ENCODE results near the gene SEMA6C.

The SEMA6C gene

DNA sequence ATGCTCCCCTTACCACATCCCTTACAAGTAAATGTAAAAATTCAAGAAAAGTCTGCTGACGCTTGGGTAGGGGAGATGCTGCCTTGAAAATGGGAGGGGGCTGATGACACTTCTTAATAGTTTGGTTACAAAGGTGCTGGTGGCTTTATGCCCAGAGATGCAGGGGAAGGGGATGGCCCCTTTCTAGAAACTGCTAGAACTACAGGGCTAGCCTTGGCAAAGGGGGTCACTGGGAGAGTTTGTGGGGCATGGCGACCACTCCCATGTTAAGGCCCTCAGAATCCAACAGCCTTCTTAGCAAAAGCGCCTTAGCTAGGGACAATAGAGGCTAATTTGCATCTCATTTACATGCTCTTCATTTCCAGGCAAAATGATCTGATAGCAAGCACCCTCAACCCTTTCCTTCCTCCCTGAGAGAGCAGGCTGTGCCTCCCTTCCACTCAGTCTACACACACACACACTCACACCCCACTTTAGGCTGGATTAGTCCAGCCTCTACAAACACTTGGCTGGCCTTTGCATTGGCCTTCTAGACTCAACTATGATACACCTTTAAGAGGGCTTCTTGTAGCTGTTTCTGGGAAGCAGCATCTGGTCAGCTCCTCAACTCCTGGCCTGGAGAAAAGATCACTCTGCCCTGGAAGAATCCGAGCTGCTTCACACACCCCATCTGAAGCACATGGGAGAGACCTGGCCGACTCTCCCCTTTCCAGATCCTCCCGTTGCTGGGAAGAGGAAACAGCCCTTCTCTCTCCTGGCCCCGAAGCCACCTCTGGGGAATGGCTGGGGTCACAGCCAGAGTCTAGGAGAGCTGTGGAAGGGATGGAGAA, 1.7 kb downstream of the SEMA6C start:
- Histone ChIP-seq H3K36me3 (peaks cover 30% of the 10 kb centered on the region), H3K4me3 (peak overlapping the region; percentile 80), H4K20me1 (peaks cover 49% of the 10 kb centered on the region), H3K4me2 (peak overlapping the region; percentile 100), H3K27ac (peak overlapping the region; percentile 94), H3K27me3 (no peaks in the 10 kb centered on the region), H3K9me3 (no peaks in the 10 kb centered on the region), H3K9ac (peak overlapping the region; percentile 96), H3K4me1 (peaks cover 68% of the 10 kb centered on the region)
- no peak for TF ChIP-seq Cebpa-rat (IDR thresholded peaks at IDR 0.05)

DNA sequence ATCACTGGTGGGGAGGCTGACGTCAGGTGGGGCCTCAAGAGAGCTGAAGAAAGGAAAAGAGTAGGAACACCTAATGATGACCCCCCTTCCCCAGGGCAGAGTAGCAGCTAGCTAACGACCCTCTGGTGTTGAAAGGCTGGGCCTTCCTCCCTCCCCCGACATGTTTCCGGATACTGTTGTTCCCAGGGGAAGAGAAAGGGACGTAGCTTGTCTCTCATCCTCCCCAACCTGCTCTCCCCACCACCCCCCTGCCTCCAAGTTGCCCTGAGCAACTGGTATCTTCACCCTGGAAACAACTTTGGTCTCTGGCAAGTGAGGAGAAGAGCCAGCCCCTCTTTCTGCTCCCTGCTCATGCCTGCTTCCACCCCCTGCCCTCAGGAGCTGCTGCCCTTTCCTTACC, 2.4 kb downstream of the SEMA6C start:
- no peaks in the 10 kb centered on the region for H3K9me3 ChIP-seq
- no peaks in the 10 kb centered on the region for H3K27me3 ChIP-seq
- H3K9ac ChIP-seq = peak overlapping the region; percentile 96
- peaks cover 56% of the 10 kb centered on the region for H4K20me1 ChIP-seq
- peaks cover 61% of the 10 kb centered on the region for H3K4me1 ChIP-seq
- peaks cover 37% of the 10 kb centered on the region for H3K36me3 ChIP-seq
- H3K27ac ChIP-seq = peak overlapping the region; percentile 94
- peak overlapping the region; percentile 100 for H3K4me2 ChIP-seq
- peak overlapping the region; percentile 80 for H3K4me3 ChIP-seq
- no peak for TF ChIP-seq Cebpa-rat (IDR thresholded peaks at IDR 0.05)

DNA sequence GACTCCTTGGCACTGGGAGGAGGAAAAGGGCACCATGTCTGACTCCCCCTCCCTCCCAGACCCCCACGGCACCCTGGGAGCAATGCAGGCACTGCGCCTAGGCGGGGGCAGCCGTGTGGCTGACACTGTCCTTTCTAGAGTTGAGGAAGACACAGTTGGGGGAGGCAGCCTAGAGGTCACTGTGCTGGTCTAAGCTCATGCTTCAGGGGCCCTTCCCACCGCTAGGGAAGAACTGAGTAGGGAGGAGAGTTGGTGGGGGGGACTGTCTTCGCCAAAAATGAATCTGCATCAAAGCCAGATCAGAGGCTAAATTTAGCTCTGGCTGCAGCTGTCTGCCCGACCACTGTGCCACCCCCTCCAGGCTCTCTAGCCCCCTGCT, 3.4 kb downstream of the SEMA6C start:
- peaks cover 53% of the 10 kb centered on the region for H3K4me1 ChIP-seq
- no peaks in the 10 kb centered on the region for H3K27me3 ChIP-seq
- H3K9ac ChIP-seq = peak overlapping the region; percentile 96
- H3K4me3 ChIP-seq = peak overlapping the region; percentile 80
- no peak for TF ChIP-seq Cebpa-rat (IDR thresholded peaks at IDR 0.05)
- peaks cover 66% of the 10 kb centered on the region for H4K20me1 ChIP-seq
- no peaks in the 10 kb centered on the region for H3K9me3 ChIP-seq
- H3K36me3 ChIP-seq = peaks cover 47% of the 10 kb centered on the region
- peak overlapping the region; percentile 100 for H3K4me2 ChIP-seq
- peak overlapping the region; percentile 94 for H3K27ac ChIP-seq

DNA sequence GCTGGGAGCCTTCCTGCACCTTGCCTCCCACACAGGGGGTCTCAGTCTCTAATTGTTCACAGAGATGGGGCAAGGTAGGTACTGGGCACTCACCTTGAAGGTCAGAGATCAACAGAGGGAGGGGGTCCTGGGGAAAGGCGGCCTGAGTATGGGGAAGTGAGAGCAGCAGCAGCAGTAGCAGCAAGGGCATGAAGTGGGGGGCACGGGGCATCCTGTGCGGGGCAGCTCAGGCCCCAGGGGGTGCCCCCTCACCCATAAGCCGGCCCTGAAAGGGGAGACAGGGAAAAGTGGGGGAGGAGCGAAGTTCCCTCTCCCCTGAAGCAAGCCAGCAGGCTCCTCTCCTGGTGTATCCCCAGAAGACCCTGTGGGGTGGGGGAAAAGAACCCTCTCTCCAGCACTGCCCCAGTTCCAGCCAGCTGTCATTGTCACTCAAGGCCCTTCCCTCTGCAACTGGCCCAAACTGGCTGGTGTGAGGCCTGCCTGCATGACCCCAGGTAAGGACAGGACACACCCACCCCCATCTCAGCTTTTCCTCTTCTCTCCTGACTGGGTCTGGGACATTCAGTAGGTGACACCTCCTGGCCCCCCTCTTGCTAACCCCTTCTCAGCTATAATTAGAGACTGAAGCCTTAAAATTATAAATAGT, 3.9 kb downstream of the SEMA6C start:
- Histone ChIP-seq H3K9ac (peak overlapping the region; percentile 96), H3K27me3 (no peaks in the 10 kb centered on the region), H3K4me2 (peak overlapping the region; percentile 100), H4K20me1 (peaks cover 71% of the 10 kb centered on the region), H3K27ac (peak overlapping the region; percentile 94), H3K4me1 (peaks cover 53% of the 10 kb centered on the region), H3K9me3 (no peaks in the 10 kb centered on the region), H3K4me3 (peak overlapping the region; percentile 80), H3K36me3 (peaks cover 52% of the 10 kb centered on the region)
- TF ChIP-seq Cebpa-rat (IDR thresholded peaks at IDR 0.05) = no peak

GRCh38 chr1:151137789-151138188, 8.6 kb downstream of the SEMA6C start:
- H3K9me3 ChIP-seq = no peaks in the 10 kb centered on the region
- H3K4me1 ChIP-seq = peaks cover 26% of the 10 kb centered on the region
- H3K9ac ChIP-seq = no peak overlapping the region
- H3K27ac ChIP-seq = no peak overlapping the region
- peaks cover 99% of the 10 kb centered on the region for H3K36me3 ChIP-seq
- H3K4me2 ChIP-seq = no peak overlapping the region
- H3K27me3 ChIP-seq = no peaks in the 10 kb centered on the region
- H3K4me3 ChIP-seq = no peak overlapping the region
- peaks cover 92% of the 10 kb centered on the region for H4K20me1 ChIP-seq
- TF ChIP-seq Cebpa-rat (IDR thresholded peaks at IDR 0.05) = no peak

DNA sequence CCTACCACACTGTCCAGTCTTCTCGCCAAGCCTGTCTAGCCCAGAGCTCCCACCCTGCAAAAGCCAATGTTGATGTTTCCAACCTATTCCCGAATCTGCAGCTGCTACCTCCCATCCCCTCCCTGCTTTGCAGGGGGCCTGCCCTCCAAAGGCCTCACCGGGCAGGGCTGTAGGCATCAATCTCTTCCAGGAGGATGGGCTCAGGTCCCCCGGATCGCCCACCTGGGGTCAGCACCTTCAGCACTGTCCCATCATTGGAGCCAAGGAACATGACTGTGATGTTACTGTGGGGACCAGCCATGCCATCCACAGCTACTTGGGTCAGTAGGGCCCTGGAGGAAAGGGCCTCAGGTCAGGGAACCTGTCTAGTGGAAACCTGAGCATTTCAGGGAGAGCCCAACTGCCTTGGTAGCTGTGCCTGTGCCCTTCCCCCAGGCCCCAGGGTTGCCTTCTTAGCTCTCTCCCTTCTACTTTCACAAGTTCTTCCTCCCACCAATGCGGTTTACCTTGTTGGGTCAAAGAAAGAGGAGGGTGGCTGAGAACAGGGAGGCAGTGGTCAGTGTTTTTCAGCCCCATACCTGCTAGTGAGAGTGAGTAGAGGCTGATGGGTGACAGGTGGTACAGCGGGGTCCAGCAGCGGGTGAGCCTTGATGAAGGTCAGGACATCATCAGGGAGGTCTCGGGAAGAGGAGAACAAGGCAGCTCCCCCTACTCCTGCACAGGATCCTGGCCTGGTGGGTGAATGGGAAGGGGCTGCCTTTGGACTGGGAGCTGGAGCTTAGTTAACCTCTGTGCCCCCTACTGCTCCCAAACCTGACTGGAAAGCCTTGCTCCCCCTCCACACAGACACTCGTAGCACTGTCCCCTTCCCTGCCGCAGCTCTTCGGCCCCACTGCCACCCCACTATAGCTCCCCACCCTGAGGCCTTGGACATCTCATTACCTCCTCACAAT, 10.7 kb downstream of the SEMA6C start:
- no peak overlapping the region for H3K9ac ChIP-seq
- no peak overlapping the region for H3K4me2 ChIP-seq
- peaks cover 4% of the 10 kb centered on the region; the same call in 1 of the 2 replicates for H3K27me3 ChIP-seq
- 0 out of 2 replicates have a peak, but pooled peaks cover 11% of the 10 kb centered on the region for H3K4me1 ChIP-seq
- H3K9me3 ChIP-seq = no peaks in the 10 kb centered on the region
- no peak overlapping the region for H3K27ac ChIP-seq
- TF ChIP-seq Cebpa-rat (IDR thresholded peaks at IDR 0.05) = no peak
- H4K20me1 ChIP-seq = peaks cover 92% of the 10 kb centered on the region
- H3K4me3 ChIP-seq = no peak overlapping the region
- peaks cover 99% of the 10 kb centered on the region for H3K36me3 ChIP-seq

GRCh38 chr1:151134991-151135390, 11.4 kb downstream of the SEMA6C start:
- H3K9me3 ChIP-seq = no peaks in the 10 kb centered on the region
- H3K27ac ChIP-seq = no peak overlapping the region
- peaks cover 88% of the 10 kb centered on the region for H4K20me1 ChIP-seq
- H3K4me3 ChIP-seq = no peak overlapping the region
- H3K4me2 ChIP-seq = no peak overlapping the region
- H3K9ac ChIP-seq = no peak overlapping the region
- TF ChIP-seq Cebpa-rat (IDR thresholded peaks at IDR 0.05) = no peak
- peaks cover 95% of the 10 kb centered on the region for H3K36me3 ChIP-seq
- 0 out of 2 replicates have a peak, but pooled peaks cover 11% of the 10 kb centered on the region for H3K4me1 ChIP-seq
- H3K27me3 ChIP-seq = peaks cover 4% of the 10 kb centered on the region; the same call in 1 of the 2 replicates

GRCh38 chr1:151134396-151134795, 12.0 kb downstream of the SEMA6C start:
- 0 out of 2 replicates have a peak, but pooled peaks cover 11% of the 10 kb centered on the region for H3K4me1 ChIP-seq
- no peak overlapping the region for H3K9ac ChIP-seq
- H3K9me3 ChIP-seq = no peaks in the 10 kb centered on the region
- no peak overlapping the region for H3K27ac ChIP-seq
- no peak for TF ChIP-seq Cebpa-rat (IDR thresholded peaks at IDR 0.05)
- H4K20me1 ChIP-seq = peaks cover 82% of the 10 kb centered on the region
- H3K4me3 ChIP-seq = no peak overlapping the region
- peaks cover 4% of the 10 kb centered on the region; the same call in 1 of the 2 replicates for H3K27me3 ChIP-seq
- peaks cover 89% of the 10 kb centered on the region for H3K36me3 ChIP-seq
- no peak overlapping the region for H3K4me2 ChIP-seq

Data from BLaER1 (cell line).